ENCODE data around the gene PTPN1.

DNA sequence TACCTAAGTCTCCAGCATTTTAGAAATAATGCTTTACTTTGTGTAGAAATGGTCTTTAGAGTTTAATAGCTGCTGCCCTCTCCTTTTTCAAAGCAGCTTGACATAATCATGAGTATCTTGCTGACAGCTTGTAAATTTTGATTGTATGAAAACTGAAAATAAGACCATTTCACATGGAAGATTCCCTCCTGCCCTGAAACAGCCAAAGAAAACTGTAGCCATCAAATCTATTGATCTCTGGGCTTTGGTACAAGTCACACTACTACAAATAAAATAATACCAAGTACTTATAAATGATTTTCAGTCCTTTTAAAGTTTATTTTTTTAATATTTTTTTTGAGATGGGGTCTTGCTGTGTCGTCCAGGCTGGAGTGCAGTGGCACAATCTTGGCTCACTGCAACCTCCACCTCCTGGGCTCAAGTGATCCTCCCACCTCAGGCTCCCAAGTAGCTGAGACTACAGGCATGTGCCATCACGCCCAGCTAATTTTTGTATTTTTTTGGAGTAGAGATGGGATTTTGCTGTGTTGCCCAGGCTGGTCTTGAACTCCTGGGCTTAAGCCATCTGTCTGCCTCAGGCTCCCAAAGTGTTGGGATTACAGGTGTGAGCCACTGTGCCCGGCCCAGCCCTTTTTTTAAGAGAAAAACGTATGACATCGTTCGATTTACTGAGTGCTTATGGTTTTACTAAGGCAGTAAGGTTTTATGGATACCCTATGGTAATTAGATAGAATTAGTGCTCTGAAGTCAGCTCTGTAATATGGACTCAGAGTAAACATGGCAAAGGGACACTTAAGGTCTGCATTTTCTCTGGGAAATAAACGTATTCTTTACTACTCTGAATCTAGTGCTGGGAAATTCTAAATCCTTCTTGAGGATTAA, 7.0 kb downstream of the PTPN1 start:
- TF ChIP-seq, protein P1, sequence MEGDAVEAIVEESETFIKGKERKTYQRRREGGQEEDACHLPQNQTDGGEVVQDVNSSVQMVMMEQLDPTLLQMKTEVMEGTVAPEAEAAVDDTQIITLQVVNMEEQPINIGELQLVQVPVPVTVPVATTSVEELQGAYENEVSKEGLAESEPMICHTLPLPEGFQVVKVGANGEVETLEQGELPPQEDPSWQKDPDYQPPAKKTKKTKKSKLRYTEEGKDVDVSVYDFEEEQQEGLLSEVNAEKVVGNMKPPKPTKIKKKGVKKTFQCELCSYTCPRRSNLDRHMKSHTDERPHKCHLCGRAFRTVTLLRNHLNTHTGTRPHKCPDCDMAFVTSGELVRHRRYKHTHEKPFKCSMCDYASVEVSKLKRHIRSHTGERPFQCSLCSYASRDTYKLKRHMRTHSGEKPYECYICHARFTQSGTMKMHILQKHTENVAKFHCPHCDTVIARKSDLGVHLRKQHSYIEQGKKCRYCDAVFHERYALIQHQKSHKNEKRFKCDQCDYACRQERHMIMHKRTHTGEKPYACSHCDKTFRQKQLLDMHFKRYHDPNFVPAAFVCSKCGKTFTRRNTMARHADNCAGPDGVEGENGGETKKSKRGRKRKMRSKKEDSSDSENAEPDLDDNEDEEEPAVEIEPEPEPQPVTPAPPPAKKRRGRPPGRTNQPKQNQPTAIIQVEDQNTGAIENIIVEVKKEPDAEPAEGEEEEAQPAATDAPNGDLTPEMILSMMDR (IDR thresholded peaks at IDR 0.05), result no peak
- TF ChIP-seq POLR2A (IDR thresholded peaks at IDR 0.05), result no peak

Measured in thyroid gland (tissue), 4 donors.